Brain microvascular endothelial cell (primary cell): ENCODE data around the gene DPH7.
"Not testable (repeated sequence)": the region's sequence is repeated elsewhere in the genome, so short reads cannot be mapped to it uniquely, and the experiment has no call there.

Source experiments
- DNase-seq: peaks from one replicate; pipeline ENCODE4 v3.0.0-alpha.2; 2020
- H3K27ac ChIP-seq: fragments of 250-450 bp; sonication (Bioruptor Pico); 2 replicates; pipeline ENCODE4 v1.5.1; 2020; ENCODE audit warnings: mild to moderate bottlenecking, moderate library complexity
- H3K27me3 ChIP-seq: fragments of 250-450 bp; sonication (Bioruptor Pico); replicated peaks from 2 replicates; pipeline ENCODE4 v1.5.1; 2020; ENCODE audit warnings: mild to moderate bottlenecking
- H3K36me3 ChIP-seq: fragments of 250-450 bp; sonication (Bioruptor Pico); replicated peaks from 2 replicates; pipeline ENCODE4 v1.5.1; 2020; ENCODE audit warnings: mild to moderate bottlenecking
- H3K4me3 ChIP-seq: 2 replicates; pipeline ENCODE4 v1.5.1; 2011; ENCODE audit warnings: low read depth, mild to moderate bottlenecking, control low read depth, low read length, moderate library complexity
- CTCF ChIP-seq: IDR thresholded peaks from 2 replicates; pipeline ENCODE4 v1.5.1; 2011; ENCODE audit warnings: low read depth, mild to moderate bottlenecking, moderate library complexity, low read length, control low read depth, inconsistent platforms; ENCODE audit errors: missing control alignments
- in situ Hi-C: cut with HindIII; loops from 2 replicates; pipeline ENCODE4 v1.10.0; 2017; ENCODE audit warnings: low sequenced_read_pairs, low pct_ligation_motif_present

Gene DPH7

GRCh38 chr9:137602661-137603060 lies 23.9 kb upstream of the DPH7 start:
- H3K27ac ChIP-seq = no peak overlapping the region
- no peak for TF ChIP-seq CTCF
- DNase-seq = no peak
- H3K36me3 ChIP-seq = no peaks in the 10 kb centered on the region
- H3K27me3 ChIP-seq = no peaks in the 10 kb centered on the region
- in situ Hi-C loops = no loop called here
- H3K4me3 ChIP-seq = no peak overlapping the region

GRCh38 chr9:137598943-137599342 lies 20.2 kb upstream of the DPH7 start:
- no peak for DNase-seq
- no peak overlapping the region for H3K4me3 ChIP-seq
- TF ChIP-seq CTCF = no peak
- in situ Hi-C loops = no loop called here
- H3K27me3 ChIP-seq = no peaks in the 10 kb centered on the region
- no peaks in the 10 kb centered on the region for H3K36me3 ChIP-seq
- no peak overlapping the region for H3K27ac ChIP-seq

GRCh38 chr9:137596577-137596976 lies 17.9 kb upstream of the DPH7 start:
- in situ Hi-C loops, H3K27ac ChIP-seq, H3K4me3 ChIP-seq, H3K36me3 ChIP-seq, H3K27me3 ChIP-seq, DNase-seq: not testable (repeated sequence)

- no peak overlapping the region for H3K27ac ChIP-seq
- TF ChIP-seq CTCF = no peak
- H3K36me3 ChIP-seq = no peaks in the 10 kb centered on the region
- in situ Hi-C loops = no loop called here
- no peak overlapping the region for H3K4me3 ChIP-seq
- DNase-seq = no peak
- H3K27me3 ChIP-seq = no peaks in the 10 kb centered on the region
These were observed 14.5 kb upstream of the DPH7 start for GRCh38 chr9:137593176-137593575.

GRCh38 chr9:137592767-137593166 lies 14.0 kb upstream of the DPH7 start:
- H3K36me3 ChIP-seq = no peaks in the 10 kb centered on the region
- in situ Hi-C loops = no loop called here
- H3K27me3 ChIP-seq = no peaks in the 10 kb centered on the region
- H3K27ac ChIP-seq = no peak overlapping the region
- no peak for TF ChIP-seq CTCF
- DNase-seq = no peak
- no peak overlapping the region for H3K4me3 ChIP-seq

GRCh38 chr9:137590469-137591383 lies 12.0 kb upstream of the DPH7 start, which contains the start of gene ZMYND19:
Gene ZMYND19, minus strand, starts transcription at chr9:137590512. Its CDS starts 249 bp downstream, at chr9:137590263.
- H3K36me3 ChIP-seq = peaks cover 16% of the 10 kb centered on the region
- peak; percentile 56 for DNase-seq
- H3K27me3 ChIP-seq = no peaks in the 10 kb centered on the region
- in situ Hi-C loops = no loop called here
- no peak for TF ChIP-seq CTCF
- no peak within 1 kb of the TSS for H3K27ac ChIP-seq
- H3K4me3 ChIP-seq = peak within 1 kb of the TSS; percentile 75
